Measurements from ENCODE around the gene AKAP7. TPM values are rescaled to one million over a fixed set of nuclear protein-coding genes. Genes with fewer than 3 reads are reported as not detected.

The AKAP7 gene
- total RNA-seq, 1 experiment from 2014 or later, result 3.1 TPM

DNA sequence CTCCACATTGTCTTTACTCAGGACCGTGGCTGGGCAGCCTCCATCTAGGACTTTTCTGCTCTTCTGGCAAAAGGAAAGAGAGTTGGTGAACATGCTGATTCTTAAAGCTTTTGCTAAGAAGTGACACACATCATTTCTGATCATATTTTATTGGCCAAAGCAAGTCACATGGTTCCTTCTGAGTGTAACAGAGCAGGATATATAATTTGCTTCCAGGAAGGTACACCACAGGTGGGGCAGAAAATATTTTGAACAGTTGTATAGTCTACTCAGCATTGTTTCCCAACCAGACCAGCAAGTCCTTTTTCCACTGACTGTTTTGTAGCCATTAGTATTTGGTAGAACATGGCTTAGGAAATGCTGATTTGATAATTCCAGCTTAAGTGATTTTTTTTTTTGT, 73.5 kb downstream of the AKAP7 start:
- DNase-seq (ENCODE audit: low read depth, low spot score) (no peak), ATAC-seq (no peak)
- Histone ChIP-seq H3K27ac (ENCODE audit: low read depth, low read length) (no peak overlapping the region), H3K4me2 (ENCODE audit: low read length) (no peak overlapping the region), H3K79me2 (ENCODE audit: insufficient read depth, low read length) (no peaks in the 10 kb centered on the region), H3K4me3 (replicated peaks in 1 of 2; ENCODE audit: low read depth in 1 of 2, low read length in 2 of 2) (no peak overlapping the region), H3K9me2 (ENCODE audit: insufficient read depth) (no peaks in the 10 kb centered on the region), H3K9me3 (ENCODE audit: control insufficient read depth in 1 of 2, insufficient read depth in 1 of 2, low read depth in 1 of 2, low read length in 2 of 2) (no peaks in the 10 kb centered on the region), H3K36me3 (ENCODE audit: control insufficient read depth in 1 of 2, insufficient read depth in 2 of 2, low read length in 2 of 2) (no peaks in the 10 kb centered on the region), H3K27me3 (ENCODE audit: insufficient read depth, low read length) (no peaks in the 10 kb centered on the region), H3K4me1 (ENCODE audit: control insufficient read depth in 1 of 2, insufficient read depth in 2 of 2, low read length in 2 of 2) (no peaks in the 10 kb centered on the region), H2AFZ (ENCODE audit: low read depth, low read length, poor library complexity, severe bottlenecking) (no peak overlapping the region), H3K9ac (ENCODE audit: low read length) (no peak overlapping the region), H4K20me1 (ENCODE audit: insufficient read depth) (no peaks in the 10 kb centered on the region)
- RAD21 ChIA-PET (ENCODE audit: low non-redundant PET in 1 of 2, low total read pairs in 2 of 2, uncharacterized antibody in 2 of 2, unreplicated experiment in 2 of 2), result no interaction called here
- no TSS peak for BruUV-seq (replicated peaks)
- POLR2A ChIA-PET, result no interaction called here
- TF ChIP-seq POLR2AphosphoS5 (IDR thresholded peaks at IDR 0.05; ENCODE audit: low read depth, low read length) (no peak), SIN3A (IDR thresholded peaks at IDR 0.05; ENCODE audit: low read depth) (no peak), SP1 (IDR thresholded peaks at IDR 0.05; ENCODE audit: low read depth) (no peak), TCF7L2 (IDR thresholded peaks at IDR 0.05; ENCODE audit: borderline replicate concordance, extremely low read depth, insufficient read depth, insufficient read length) (no peak), EGR1 (IDR thresholded peaks at IDR 0.05; ENCODE audit: low read depth) (no peak), FOSL1 (IDR thresholded peaks at IDR 0.05; ENCODE audit: low read depth) (no peak), ZFX (IDR thresholded peaks at IDR 0.05) (no peak), POLR2A (IDR thresholded peaks at IDR 0.05; ENCODE audit: borderline replicate concordance, extremely low read depth, insufficient read depth, insufficient read length) (no peak), SRF (IDR thresholded peaks at IDR 0.05; ENCODE audit: low read depth) (no peak), JUND (IDR thresholded peaks at IDR 0.05) (no peak)
- TF ChIP-seq, protein P1, sequence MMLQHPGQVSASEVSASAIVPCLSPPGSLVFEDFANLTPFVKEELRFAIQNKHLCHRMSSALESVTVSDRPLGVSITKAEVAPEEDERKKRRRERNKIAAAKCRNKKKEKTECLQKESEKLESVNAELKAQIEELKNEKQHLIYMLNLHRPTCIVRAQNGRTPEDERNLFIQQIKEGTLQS (IDR thresholded peaks at IDR 0.05), result no peak
- TF ChIP-seq, protein P2, sequence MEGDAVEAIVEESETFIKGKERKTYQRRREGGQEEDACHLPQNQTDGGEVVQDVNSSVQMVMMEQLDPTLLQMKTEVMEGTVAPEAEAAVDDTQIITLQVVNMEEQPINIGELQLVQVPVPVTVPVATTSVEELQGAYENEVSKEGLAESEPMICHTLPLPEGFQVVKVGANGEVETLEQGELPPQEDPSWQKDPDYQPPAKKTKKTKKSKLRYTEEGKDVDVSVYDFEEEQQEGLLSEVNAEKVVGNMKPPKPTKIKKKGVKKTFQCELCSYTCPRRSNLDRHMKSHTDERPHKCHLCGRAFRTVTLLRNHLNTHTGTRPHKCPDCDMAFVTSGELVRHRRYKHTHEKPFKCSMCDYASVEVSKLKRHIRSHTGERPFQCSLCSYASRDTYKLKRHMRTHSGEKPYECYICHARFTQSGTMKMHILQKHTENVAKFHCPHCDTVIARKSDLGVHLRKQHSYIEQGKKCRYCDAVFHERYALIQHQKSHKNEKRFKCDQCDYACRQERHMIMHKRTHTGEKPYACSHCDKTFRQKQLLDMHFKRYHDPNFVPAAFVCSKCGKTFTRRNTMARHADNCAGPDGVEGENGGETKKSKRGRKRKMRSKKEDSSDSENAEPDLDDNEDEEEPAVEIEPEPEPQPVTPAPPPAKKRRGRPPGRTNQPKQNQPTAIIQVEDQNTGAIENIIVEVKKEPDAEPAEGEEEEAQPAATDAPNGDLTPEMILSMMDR (IDR thresholded peaks at IDR 0.05 in 2 of 3, conservative IDR thresholded peaks at IDR 0.05 in 1 of 3; ENCODE audit: borderline replicate concordance in 1 of 3, insufficient read depth in 1 of 3, low read depth in 2 of 3, low read length in 2 of 3), result no peak
- TF ChIP-seq, protein P3, sequence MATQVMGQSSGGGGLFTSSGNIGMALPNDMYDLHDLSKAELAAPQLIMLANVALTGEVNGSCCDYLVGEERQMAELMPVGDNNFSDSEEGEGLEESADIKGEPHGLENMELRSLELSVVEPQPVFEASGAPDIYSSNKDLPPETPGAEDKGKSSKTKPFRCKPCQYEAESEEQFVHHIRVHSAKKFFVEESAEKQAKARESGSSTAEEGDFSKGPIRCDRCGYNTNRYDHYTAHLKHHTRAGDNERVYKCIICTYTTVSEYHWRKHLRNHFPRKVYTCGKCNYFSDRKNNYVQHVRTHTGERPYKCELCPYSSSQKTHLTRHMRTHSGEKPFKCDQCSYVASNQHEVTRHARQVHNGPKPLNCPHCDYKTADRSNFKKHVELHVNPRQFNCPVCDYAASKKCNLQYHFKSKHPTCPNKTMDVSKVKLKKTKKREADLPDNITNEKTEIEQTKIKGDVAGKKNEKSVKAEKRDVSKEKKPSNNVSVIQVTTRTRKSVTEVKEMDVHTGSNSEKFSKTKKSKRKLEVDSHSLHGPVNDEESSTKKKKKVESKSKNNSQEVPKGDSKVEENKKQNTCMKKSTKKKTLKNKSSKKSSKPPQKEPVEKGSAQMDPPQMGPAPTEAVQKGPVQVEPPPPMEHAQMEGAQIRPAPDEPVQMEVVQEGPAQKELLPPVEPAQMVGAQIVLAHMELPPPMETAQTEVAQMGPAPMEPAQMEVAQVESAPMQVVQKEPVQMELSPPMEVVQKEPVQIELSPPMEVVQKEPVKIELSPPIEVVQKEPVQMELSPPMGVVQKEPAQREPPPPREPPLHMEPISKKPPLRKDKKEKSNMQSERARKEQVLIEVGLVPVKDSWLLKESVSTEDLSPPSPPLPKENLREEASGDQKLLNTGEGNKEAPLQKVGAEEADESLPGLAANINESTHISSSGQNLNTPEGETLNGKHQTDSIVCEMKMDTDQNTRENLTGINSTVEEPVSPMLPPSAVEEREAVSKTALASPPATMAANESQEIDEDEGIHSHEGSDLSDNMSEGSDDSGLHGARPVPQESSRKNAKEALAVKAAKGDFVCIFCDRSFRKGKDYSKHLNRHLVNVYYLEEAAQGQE (IDR thresholded peaks at IDR 0.05; ENCODE audit: low read depth), result no peak
- TF ChIP-seq, protein P4, sequence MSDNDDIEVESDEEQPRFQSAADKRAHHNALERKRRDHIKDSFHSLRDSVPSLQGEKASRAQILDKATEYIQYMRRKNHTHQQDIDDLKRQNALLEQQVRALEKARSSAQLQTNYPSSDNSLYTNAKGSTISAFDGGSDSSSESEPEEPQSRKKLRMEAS (IDR thresholded peaks at IDR 0.05), result no peak
- CTCF ChIA-PET, result no interaction called here
- intact Hi-C loops (cut with micrococcal nuclease), result no loop called here
